ENCODE results near the gene ANKRD18B.
"Not testable (repeated sequence)": the region's sequence is repeated elsewhere in the genome, so short reads cannot be mapped to it uniquely, and the experiment has no call there.

ANKRD18B gene

DNA sequence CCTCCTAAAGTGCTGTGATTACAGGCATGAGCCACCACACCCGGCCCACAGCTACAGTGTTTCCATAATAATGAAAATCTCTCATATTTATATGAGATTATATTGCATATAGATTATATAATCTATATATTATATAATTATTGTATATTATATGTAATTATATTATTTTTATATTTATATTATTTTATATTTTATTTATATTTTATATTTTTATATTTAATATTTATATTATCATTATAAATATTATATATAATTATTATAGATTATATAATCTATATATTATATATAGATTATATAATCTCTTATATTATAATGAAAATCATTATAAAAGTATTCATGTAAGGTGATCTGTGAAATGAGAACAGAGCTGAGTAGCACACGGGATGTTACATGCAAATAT is 11.5 kb downstream of the ANKRD18B start:
- no peak for ATAC-seq

DNA sequence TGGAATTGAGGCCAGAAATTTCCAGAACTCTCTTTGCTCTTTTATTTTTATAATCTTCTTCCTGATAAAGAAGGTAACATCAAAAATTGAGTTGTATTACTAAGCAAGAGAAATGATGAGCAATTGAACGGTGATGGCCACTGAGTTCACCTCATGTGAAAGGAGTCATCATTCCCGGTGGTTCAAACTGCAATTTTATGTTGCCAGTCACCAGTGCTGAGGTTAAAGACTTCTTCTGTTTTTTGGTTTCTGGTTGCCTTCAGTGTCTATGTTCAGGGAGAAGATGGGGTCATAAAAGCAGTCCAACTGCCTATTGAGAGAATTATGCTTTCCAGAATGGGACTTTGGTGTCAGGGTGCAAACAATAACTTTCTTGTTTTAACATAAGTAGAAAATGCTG is 19.4 kb downstream of the ANKRD18B start:
- not testable (repeated sequence) for ATAC-seq

More for the DNA sequence above, 11.5 kb downstream of the ANKRD18B start:
- TF ChIP-seq ISL1 (CRISPR knock-in tag; IDR thresholded peaks at IDR 0.05) (no peak), ARNTL (CRISPR knock-in tag; IDR thresholded peaks at IDR 0.05; ENCODE audit: borderline replicate concordance, low read depth) (no peak), ZFP30 (CRISPR knock-in tag; IDR thresholded peaks at IDR 0.05) (no peak), TCF4 (CRISPR knock-in tag; IDR thresholded peaks at IDR 0.05; ENCODE audit: borderline replicate concordance) (no peak), ZNF565 (CRISPR knock-in tag; conservative IDR thresholded peaks at IDR 0.05; ENCODE audit: low read depth) (no peak), RARB (CRISPR knock-in tag; IDR thresholded peaks at IDR 0.05) (no peak), ZNF8 (CRISPR knock-in tag; IDR thresholded peaks at IDR 0.05) (no peak), OSR1 (CRISPR knock-in tag; IDR thresholded peaks at IDR 0.05) (no peak)
- TF ChIP-seq, protein P1, sequence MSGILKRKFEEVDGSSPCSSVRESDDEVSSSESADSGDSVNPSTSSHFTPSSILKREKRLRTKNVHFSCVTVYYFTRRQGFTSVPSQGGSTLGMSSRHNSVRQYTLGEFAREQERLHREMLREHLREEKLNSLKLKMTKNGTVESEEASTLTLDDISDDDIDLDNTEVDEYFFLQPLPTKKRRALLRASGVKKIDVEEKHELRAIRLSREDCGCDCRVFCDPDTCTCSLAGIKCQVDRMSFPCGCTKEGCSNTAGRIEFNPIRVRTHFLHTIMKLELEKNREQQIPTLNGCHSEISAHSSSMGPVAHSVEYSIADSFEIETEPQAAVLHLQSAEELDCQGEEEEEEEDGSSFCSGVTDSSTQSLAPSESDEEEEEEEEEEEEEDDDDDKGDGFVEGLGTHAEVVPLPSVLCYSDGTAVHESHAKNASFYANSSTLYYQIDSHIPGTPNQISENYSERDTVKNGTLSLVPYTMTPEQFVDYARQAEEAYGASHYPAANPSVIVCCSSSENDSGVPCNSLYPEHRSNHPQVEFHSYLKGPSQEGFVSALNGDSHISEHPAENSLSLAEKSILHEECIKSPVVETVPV (CRISPR knock-in tag; IDR thresholded peaks at IDR 0.05), result no peak
- TF ChIP-seq, protein P2, sequence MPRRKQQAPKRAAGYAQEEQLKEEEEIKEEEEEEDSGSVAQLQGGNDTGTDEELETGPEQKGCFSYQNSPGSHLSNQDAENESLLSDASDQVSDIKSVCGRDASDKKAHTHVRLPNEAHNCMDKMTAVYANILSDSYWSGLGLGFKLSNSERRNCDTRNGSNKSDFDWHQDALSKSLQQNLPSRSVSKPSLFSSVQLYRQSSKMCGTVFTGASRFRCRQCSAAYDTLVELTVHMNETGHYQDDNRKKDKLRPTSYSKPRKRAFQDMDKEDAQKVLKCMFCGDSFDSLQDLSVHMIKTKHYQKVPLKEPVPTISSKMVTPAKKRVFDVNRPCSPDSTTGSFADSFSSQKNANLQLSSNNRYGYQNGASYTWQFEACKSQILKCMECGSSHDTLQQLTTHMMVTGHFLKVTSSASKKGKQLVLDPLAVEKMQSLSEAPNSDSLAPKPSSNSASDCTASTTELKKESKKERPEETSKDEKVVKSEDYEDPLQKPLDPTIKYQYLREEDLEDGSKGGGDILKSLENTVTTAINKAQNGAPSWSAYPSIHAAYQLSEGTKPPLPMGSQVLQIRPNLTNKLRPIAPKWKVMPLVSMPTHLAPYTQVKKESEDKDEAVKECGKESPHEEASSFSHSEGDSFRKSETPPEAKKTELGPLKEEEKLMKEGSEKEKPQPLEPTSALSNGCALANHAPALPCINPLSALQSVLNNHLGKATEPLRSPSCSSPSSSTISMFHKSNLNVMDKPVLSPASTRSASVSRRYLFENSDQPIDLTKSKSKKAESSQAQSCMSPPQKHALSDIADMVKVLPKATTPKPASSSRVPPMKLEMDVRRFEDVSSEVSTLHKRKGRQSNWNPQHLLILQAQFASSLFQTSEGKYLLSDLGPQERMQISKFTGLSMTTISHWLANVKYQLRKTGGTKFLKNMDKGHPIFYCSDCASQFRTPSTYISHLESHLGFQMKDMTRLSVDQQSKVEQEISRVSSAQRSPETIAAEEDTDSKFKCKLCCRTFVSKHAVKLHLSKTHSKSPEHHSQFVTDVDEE (CRISPR knock-in tag; IDR thresholded peaks at IDR 0.05), result no peak

DNA sequence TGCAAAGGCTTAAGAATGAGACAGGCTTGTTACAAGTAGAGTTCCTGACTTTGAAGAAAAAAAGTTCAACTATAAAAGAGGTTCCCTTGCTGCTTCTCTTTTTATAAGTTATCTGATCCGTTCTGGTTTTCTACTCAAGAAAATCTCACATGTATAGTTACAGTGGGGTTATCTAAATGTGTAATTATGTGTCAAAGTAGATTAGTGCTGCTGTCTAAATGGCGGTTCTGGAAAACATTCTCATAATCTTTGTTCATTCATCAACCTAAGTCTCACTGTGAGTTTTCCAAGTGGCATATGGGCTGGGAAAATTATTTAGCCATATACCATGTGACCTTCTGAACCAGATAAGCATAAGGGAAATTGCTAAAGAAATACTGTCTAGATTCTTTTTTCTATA is 21.7 kb downstream of the ANKRD18B start:
- not testable (repeated sequence) for ATAC-seq
- TF ChIP-seq TCF4 (CRISPR knock-in tag; IDR thresholded peaks at IDR 0.05; ENCODE audit: borderline replicate concordance), result 0 out of 2 replicates have a peak, but pooled peaks have one; percentile 16
- TF ChIP-seq ISL1 (CRISPR knock-in tag; IDR thresholded peaks at IDR 0.05), result peak; percentile 51

DNA sequence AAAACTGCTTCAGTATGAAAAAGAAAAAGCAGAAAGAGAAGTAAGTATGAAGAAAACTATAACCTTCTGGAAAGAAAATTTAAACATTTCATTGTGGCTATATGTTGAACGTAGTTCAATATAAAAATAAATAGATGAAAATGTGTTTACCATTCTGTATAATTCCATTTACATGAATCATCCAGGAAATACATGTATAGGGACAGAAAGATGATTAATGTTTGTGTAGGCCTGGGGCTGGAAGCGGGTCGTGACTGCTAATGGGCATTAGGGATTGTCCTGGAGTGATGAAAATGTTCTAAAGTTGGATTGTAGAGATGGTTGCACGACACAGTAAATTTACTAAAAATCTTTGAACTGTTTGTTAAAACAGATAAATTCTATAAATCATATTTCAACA is 24.8 kb downstream of the ANKRD18B start:
- peak; percentile 22; the same call in 1 of the 3 replicates for ATAC-seq

DNA sequence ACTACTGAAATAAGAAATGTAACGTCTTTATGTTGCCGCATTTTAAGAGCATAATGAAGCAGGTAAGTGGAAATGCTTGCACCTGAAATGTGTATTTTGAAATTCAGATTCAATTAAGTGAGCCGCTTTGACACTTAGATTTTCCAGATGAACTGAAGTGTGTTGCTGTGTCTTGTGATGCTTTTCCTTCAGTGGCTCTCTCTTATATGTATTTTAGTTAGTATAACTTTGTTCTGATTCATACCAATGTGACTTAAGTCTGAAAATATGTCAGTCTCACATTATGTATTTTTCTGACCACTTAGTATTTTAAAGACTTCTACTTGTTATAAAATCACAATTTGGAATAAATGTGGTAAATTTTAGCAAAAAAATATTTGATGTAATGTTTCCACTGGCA is 25.4 kb downstream of the ANKRD18B start:
- peak; percentile 71 for ATAC-seq

DNA sequence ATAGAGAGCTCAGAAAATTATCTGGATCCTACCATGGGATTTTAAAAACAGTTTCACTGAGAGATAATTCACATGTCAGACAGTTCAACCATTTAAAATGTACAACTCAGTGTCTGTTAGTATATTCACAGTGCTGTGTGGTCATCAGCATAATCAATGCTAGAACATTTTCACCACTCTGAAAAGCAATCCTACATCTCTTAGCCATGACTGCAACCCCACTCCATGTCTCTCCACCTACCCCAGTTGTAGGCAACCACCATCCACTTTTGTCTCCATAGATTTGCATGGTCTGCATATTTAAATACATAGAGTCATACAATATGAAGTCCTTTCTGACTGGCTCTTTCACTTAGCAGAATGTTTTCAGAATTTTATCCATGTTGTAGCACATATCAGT is 27.1 kb downstream of the ANKRD18B start:
- not testable (repeated sequence) for ATAC-seq

DNA sequence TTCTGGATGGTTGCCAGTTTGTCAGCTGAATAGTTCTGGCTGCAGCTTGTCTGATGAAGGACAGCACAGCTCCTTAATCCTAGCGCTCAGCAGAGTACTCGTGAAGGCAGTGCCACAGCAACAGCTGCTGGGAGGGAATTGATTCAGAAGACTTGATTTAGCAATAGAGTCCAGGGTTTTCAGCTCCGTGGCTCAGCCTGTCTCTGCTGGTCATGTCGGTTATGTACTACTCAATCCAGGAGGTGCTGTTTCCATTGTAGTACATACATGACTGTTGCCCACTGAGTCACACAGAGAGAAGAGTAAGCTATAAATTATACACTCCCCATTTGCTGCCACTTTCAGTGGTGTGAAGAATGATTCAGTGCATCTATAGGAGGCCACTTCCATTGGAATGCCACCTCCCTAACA is 28.3 kb downstream of the ANKRD18B start:
- not testable (repeated sequence) for ATAC-seq

DNA sequence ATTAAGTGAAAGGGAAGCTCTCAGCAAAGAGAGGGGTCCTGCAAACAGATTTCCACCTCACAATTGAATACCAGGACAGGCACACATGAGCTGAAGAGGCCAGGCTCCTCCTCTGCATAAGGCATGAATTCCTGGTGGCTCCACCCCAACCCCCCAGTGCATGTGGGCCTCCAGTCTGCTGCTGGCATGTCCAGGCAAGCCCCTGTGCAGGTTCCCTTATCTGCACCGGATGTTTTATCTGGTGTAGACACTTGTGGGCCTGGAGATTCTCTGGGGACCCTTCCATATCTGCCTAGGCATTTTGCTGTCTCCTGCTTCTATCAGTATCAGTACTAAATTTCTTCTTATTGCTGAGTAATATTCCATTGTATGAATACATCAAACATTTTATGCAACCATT is 36.2 kb downstream of the ANKRD18B start:
- not testable (repeated sequence) for ATAC-seq

DNA sequence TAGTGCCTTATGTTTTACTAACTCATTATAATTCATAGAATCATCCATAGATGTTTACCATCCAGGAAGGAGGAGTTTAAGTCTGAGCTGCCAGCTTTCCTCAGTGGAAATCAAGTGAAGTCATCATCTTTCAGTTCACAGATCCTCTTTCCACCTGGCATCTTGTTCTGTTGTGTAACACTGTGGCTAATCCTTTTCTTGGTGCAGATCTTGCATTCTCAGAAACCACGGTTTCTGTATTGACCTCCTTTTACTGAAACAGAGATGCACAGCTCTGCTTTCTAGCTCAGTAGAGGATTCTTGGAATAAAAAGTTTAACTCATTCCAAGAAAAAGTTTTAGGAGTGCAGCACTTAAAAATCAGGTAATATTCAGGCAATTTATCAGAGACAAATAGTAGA is 38.1 kb downstream of the ANKRD18B start:
- ATAC-seq, result not testable (repeated sequence)

DNA sequence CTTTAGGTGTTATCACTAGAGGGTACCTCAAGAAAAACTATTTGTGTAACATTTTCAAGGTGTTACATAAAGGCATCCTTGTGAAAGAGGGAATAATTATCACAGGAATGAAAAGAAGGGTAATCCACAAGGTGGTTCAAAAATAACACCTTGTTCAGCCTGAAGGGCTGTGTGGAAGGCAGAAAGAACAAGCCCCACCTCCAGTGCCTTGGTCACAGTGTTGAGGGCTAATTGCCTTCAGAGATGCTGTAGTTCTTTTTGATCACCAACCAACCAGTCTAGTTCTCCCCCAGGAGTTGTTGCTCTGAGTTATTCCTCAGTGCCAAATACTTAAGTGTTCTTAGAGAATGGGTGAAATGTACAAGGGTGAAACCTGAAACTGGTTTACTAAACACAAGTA is 43.7 kb downstream of the ANKRD18B start:
- not testable (repeated sequence) for ATAC-seq

DNA sequence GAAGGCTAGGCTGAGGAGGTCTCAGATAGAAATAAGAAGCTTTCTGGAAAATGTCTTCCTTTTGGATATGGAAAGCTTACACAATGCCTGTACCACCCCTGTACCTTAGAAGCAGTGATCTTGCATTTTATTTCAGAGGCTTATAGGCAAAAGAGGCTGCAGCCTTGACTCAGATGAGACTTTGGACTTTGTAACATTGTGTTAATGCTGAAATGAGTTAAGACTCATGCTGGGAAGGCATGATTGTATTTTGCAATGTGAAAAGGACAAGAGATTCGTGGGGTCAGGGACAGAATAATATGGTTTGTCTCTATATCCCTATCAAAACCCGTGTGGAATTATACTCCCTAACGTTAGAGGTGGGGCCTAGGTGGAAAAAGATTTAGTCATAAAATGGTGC is 53.7 kb downstream of the ANKRD18B start:
- not testable (repeated sequence) for ATAC-seq

DNA sequence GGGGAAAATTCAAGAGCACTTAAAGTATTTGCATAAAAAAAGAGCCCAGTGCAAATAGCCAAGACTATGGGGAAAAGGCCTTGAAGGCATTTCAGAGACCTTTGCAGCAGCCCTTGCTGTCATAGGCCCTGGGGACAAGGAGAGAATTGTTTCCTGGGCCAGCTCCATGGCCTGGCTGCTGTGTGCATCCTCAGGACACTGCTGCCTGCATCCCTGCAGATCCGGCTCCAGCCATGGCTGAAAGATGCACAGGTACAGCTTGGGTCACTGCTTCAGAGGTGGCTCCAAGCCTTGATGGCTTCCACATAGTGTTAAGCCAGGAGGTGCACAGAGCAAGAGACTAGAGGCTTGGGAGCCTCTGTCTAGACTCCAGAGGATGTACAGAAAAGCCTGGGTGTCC is 55.9 kb downstream of the ANKRD18B start:
- ATAC-seq, result not testable (repeated sequence)

DNA sequence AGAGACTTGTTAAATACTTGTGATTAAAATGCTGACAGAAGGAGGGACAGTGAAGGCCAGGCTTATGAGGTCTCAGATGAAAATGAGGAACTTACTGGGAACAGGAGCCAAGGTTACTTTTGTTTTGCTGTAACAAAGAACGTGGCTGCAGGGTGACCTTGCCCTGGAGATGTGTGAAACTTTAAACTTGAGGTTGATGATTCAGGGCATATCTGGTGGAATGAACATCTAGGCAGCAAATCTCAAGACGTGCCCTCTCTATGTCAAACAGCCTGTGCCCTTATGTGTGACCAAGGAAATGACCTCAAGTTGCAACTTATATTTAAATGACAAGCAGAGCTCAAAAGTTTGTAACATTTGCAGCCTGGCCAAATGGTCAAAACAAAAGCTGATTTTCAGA is 58.6 kb downstream of the ANKRD18B start:
- ATAC-seq, result not testable (repeated sequence)

DNA sequence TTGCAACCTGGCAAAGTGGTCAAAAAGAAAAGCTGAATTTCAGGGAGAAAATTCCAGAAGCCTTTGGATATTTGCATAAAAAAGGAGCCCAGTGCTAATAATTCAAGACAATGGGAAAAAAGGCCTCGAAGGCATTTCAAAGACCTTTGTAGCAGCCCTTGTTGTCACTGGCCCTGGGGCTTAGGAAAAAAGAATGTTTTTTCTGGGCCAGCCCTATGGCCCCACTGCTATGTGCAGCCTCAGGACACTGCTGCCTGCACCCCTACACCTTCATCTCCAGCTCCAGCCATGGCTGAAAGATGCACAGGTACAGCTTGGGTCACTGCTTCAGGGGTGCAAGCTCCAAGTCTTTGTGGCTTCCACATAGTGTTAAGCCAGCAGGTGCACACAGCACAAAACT is 62.1 kb downstream of the ANKRD18B start:
- ATAC-seq, result not testable (repeated sequence)

DNA sequence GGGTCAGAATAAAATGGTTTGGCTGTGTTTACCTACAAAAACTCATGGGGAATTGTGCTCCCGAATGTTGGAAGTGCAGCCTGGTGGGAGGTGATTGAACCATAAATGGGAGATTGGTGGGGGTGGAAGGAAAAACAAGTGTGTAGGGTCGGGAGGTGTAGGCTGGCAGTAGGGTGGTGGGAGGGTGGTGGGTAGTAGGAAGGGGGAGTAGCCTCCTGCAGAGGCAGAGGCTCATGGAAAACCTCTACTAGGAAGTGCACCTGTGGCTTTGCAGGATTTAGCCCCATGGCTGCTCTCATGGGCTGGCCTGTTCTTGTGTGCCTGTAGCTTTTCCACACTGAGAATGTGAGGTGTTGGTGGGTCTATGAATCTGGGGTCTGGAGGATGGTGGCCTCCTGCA is 63.7 kb downstream of the ANKRD18B start:
- ATAC-seq, result not testable (repeated sequence)

DNA sequence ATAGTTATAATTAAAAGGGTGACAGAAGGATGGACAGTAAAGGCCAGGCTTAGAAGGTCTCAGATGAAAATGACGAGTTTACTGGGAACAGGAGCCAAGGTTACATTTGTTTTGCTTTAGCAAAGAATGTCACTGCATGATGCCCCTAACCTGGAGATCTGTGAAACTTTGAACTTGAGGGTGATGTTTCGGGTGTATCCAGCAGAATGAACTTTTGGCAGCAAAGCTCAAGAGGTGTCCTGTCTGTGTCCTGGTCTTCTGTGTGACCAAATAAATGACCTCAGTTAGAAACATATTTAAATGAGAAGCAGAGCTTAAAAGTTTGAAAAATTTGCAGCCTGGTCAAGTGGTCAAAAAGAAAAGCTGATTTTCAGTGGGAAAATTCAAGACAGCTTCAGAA is 64.8 kb downstream of the ANKRD18B start:
- ATAC-seq, result not testable (repeated sequence)

DNA sequence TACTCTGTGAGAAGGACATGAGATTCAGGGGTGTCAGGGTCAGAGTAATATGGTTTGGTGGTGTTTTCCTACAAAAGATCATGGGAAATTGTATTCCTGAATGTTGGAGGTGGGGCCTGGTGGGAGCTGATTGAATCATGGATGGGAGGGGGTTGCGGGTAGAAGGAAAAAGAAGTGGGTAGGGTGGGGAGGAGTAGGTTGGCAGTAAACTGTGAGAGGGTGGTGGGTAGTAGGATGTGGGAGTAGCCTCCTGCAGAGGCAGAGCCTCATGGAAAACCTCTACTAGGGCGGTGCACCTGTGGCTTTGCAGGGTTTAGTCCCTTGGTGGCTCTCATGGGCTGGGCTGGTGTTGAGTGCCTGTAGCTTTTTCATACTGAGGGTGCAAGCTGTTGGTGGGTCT is 66.8 kb downstream of the ANKRD18B start:
- ATAC-seq, result not testable (repeated sequence)

DNA sequence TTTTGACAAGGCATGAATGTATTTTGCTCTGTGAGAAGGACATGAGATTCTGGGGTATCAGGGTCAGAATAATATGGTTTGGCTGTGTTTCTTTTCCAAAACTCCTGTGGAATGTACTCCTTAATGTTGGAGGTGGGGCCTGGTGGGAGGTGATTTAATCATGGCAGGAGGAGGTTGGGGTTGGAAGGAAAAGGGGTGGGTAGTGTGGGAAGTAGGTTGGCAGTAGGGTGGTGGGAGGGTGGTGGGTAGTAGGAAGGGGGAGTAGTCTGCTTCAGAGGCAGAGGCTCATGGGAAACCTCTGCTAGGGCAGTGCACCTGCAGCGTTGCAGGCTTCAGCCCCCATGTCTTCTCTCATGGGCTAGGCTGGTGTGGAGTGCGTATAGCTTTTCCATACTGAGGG is 72.9 kb downstream of the ANKRD18B start:
- not testable (repeated sequence) for ATAC-seq

Measured in SK-N-SH treated with all-trans-retinoic acid at 6 μM for 48 hours (cell line).